ENCODE results near the gene EFL1. TPM values are rescaled to one million over a fixed set of nuclear protein-coding genes. Genes with fewer than 3 reads are reported as not detected.

Gene EFL1
- total RNA-seq, 1 experiment from 2014 or later, result 27.5 TPM

GRCh38 chr15:82135638-82136037 is 126.9 kb downstream of the EFL1 start:
- Mint-ChIP-seq H3K9me3 (no peaks in the 10 kb centered on the region), H3K27me3 (ENCODE audit: low read depth) (no peaks in the 10 kb centered on the region), H3K4me3 (no peak overlapping the region), H3K36me3 (no peaks in the 10 kb centered on the region; the same call in 1 of the 2 replicates), H3K27ac (no peak overlapping the region), H3K4me1 (no peaks in the 10 kb centered on the region)
- no peak for ATAC-seq
- POLR2A ChIA-PET, result no interaction called here
- DNase-seq (ENCODE audit: low spot score), result no peak
- CTCF ChIA-PET, result interaction anchor here (1.6 to 2.5 kb wide), 2 partner anchors 11 to 27 kb away, joined by 4 to 12 read pairs; no protein-coding TSS in a partner anchor
- TF ChIP-seq, protein P1, sequence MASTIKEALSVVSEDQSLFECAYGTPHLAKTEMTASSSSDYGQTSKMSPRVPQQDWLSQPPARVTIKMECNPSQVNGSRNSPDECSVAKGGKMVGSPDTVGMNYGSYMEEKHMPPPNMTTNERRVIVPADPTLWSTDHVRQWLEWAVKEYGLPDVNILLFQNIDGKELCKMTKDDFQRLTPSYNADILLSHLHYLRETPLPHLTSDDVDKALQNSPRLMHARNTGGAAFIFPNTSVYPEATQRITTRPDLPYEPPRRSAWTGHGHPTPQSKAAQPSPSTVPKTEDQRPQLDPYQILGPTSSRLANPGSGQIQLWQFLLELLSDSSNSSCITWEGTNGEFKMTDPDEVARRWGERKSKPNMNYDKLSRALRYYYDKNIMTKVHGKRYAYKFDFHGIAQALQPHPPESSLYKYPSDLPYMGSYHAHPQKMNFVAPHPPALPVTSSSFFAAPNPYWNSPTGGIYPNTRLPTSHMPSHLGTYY (CRISPR knock-in tag; IDR thresholded peaks at IDR 0.05), result no peak
- TF ChIP-seq STAT6 (CRISPR knock-in tag; conservative IDR thresholded peaks at IDR 0.05; ENCODE audit: low read depth), result no peak
- no peak for TF ChIP-seq CDX4 (CRISPR knock-in tag; IDR thresholded peaks at IDR 0.05; ENCODE audit: borderline replicate concordance)
- TF ChIP-seq ZNF396 (CRISPR knock-in tag; IDR thresholded peaks at IDR 0.05; ENCODE audit: borderline replicate concordance), result no peak
- TF ChIP-seq ZSCAN18 (CRISPR knock-in tag; IDR thresholded peaks at IDR 0.05), result no peak
- TF ChIP-seq E2F5 (CRISPR knock-in tag; IDR thresholded peaks at IDR 0.05), result no peak
- no peak for TF ChIP-seq ZNF423 (CRISPR knock-in tag; IDR thresholded peaks at IDR 0.05)
- no peak for TF ChIP-seq AFF4 (CRISPR knock-in tag; IDR thresholded peaks at IDR 0.05; ENCODE audit: borderline replicate concordance)
- TF ChIP-seq ESRRA (CRISPR knock-in tag; IDR thresholded peaks at IDR 0.05; ENCODE audit: borderline replicate concordance), result no peak
- no peak for TF ChIP-seq PRRX2 (CRISPR knock-in tag; IDR thresholded peaks at IDR 0.05)
- TF ChIP-seq ETV6 (CRISPR knock-in tag; IDR thresholded peaks at IDR 0.05), result no peak
- TF ChIP-seq TCF7 (CRISPR knock-in tag; IDR thresholded peaks at IDR 0.05; ENCODE audit: low read depth), result no peak
- TF ChIP-seq USF1 (CRISPR knock-in tag; IDR thresholded peaks at IDR 0.05), result no peak
- no peak for TF ChIP-seq TEAD4 (CRISPR knock-in tag; IDR thresholded peaks at IDR 0.05)
- no peak for TF ChIP-seq PREB (CRISPR knock-in tag; IDR thresholded peaks at IDR 0.05; ENCODE audit: borderline replicate concordance)
- TF ChIP-seq ZNF532 (CRISPR knock-in tag; IDR thresholded peaks at IDR 0.05; ENCODE audit: borderline replicate concordance), result no peak
- TF ChIP-seq EMX1 (CRISPR knock-in tag; IDR thresholded peaks at IDR 0.05), result no peak
- no peak for TF ChIP-seq CTCF (IDR thresholded peaks at IDR 0.05)

Measured in WTC11 (cell line).